Activated CD4-positive, alpha-beta T cell treated with anti-CD3 and anti-CD28 coated beads, Interleukin-2, amount 50 U/mL, for 24 hours (primary cell): ENCODE data around the gene MGLL.

Experiments used
- DNase-seq, 2 donors: peaks; one replicate each; pipeline ENCODE4 v3.0.0-alpha.2; 2020; ENCODE audit warnings: low read depth in 1 of 2, low spot score in 1 of 2

MGLL gene

GRCh38 chr3:127822041-127822681 is at the start of gene MGLL:
Gene MGLL, minus strand, starts transcription at chr3:127822515. Its CDS starts 197 bp downstream, at chr3:127822318.
- DNase-seq, result no peak

GRCh38 chr3:127870156-127870555 is 47.8 kb upstream of the MGLL start:
- DNase-seq, result no peak

- DNase-seq, result no peak
Measured at GRCh38 chr3:127867986-127868385, 45.7 kb upstream of the MGLL start.

- no peak for DNase-seq
Measured at GRCh38 chr3:127867412-127867811, 45.1 kb upstream of the MGLL start.

GRCh38 chr3:127865941-127866340 is 43.6 kb upstream of the MGLL start:
- peak in 1 of 2 donors; percentile 7 for DNase-seq

- no peak for DNase-seq
Measured at GRCh38 chr3:127860211-127860696, 37.9 kb upstream of the MGLL start.

GRCh38 chr3:127859730-127860129 is 37.4 kb upstream of the MGLL start:
- no peak for DNase-seq

GRCh38 chr3:127858937-127859336 is 36.6 kb upstream of the MGLL start:
- no peak for DNase-seq

- DNase-seq, result no peak
Measured at GRCh38 chr3:127858521-127858920, 36.2 kb upstream of the MGLL start.

- no peak for DNase-seq
Measured at GRCh38 chr3:127857333-127857732, 35.0 kb upstream of the MGLL start.

GRCh38 chr3:127856801-127857200 is 34.5 kb upstream of the MGLL start:
- DNase-seq, result no peak

GRCh38 chr3:127855246-127855645 is 32.9 kb upstream of the MGLL start:
- DNase-seq, result no peak

GRCh38 chr3:127853681-127854080 is 31.4 kb upstream of the MGLL start:
- DNase-seq, result no peak

- no peak for DNase-seq
Measured at GRCh38 chr3:127851899-127852298, 29.6 kb upstream of the MGLL start.

GRCh38 chr3:127849368-127849767 is 27.1 kb upstream of the MGLL start:
- no peak for DNase-seq

GRCh38 chr3:127848131-127849129 is 26.1 kb upstream of the MGLL start:
- DNase-seq, result no peak

GRCh38 chr3:127847236-127847720 is 25.0 kb upstream of the MGLL start:
- DNase-seq, result no peak

- DNase-seq, result no peak
Measured at GRCh38 chr3:127846576-127846975, 24.3 kb upstream of the MGLL start.

- DNase-seq, result no peak
Measured at GRCh38 chr3:127844326-127844942, 22.1 kb upstream of the MGLL start.

GRCh38 chr3:127840671-127841070 is 18.4 kb upstream of the MGLL start:
- no peak for DNase-seq

GRCh38 chr3:127839099-127839498 is 16.8 kb upstream of the MGLL start:
- no peak for DNase-seq
